Uterus (tissue), 2 donors: Measurements from ENCODE around the gene KCNMA1.

ENCODE experiments used
- CTCF ChIP-seq, 4 experiments: fragments of 200-600 bp in 2 of 4; fragments of 450-650 bp in 2 of 4; sonication (generic) in 2 of 4; IDR thresholded peaks; one replicate each; pipeline ENCODE4 v1.5.1; 2016 to 2019; ENCODE audit warnings: antibody characterized with exemption in 4 of 4, mild to moderate bottlenecking in 2 of 4, moderate library complexity in 1 of 4
- POLR2A ChIP-seq, 2 donors: fragments of 450-650 bp; IDR thresholded peaks; one replicate each; pipeline ENCODE4 v1.6.1; 2016; ENCODE audit warnings: antibody characterized with exemption in 2 of 2, mild to moderate bottlenecking in 1 of 2, moderate library complexity in 1 of 2

DNA sequence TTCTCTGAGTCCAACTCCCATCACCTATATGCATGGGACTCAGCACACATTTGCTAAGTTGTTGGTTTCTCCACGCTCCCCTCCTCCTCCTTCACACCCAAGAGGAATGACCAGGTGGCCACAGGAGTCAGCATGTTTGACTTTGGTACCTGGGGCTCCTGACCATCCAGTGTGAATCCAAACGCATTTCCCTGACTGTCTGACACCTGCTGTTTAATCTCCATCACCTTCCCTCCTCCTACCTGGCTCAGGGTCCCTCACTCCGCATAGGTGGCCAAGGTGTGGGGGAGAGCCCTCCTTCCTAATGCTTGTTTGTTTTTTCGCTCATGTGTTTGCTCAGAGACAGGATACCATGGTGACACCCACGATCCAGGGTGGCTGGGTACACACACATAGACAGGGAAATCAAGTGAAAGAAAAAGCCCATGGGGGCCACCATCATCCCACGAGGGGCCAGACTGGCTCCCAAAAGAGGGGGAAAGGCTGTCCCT is 194.9 kb downstream of the KCNMA1 start:
- TF ChIP-seq CTCF (IDR thresholded peaks at IDR 0.05) (no peak), POLR2A (IDR thresholded peaks at IDR 0.05) (no peak)
